ENCODE results near the gene PRDM13. TPM values are rescaled to one million over a fixed set of nuclear protein-coding genes. Genes with fewer than 3 reads are reported as not detected.

The PRDM13 gene
- total RNA-seq, 2 experiments from 2014 or later: not detected

- H3K4me1 Mint-ChIP-seq (ENCODE audit: low read depth): peaks cover 35% of the 10 kb centered on the region
Measured at GRCh38 chr6:99605074-99605734, 1.4 kb upstream of the PRDM13 start.

DNA sequence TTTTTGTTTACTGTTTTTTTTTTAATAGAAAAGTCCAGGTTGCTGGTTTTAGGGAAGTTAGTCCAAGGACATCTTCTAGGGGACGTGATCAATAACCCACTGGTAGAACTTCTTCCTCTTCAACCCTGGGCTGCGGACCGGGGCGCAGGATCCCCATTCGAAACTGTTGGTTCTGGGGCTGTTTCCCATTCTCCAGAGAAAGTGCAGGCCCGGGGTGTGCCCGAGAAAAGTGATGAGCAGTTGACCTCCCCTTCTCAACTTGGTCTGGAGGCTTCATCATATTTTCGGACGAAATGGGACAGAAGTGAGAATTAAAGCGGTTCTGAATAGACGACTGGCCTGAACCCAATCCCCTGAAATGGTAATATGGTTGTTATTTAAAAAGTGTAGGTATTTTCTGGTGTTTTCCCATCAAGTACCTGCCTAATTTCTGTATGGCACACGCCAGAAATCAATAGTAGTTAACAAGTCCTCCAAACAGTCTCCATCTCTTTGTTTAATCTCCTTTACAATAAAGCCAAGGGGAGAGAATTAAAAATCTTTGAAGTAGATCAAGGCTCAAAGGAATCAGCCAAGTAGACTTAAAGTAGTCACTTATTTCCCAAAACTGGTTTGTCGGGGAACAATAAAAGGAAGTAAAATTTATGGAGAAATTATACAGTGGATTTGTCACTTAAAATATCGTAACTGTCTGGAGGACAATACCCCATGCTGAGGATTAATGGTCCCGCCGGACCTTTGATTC, 550 bp upstream of the PRDM13 start:
- no peaks in the 10 kb centered on the region for H3K9me3 Mint-ChIP-seq (ENCODE audit: insufficient read depth)
- ChIA-PET CTCF (interaction anchor here (0.7 to 1.0 kb wide), 3 partner anchors 18 to 92 kb away, joined by 3 to 6 read pairs (median 3); no protein-coding TSS in a partner anchor), POLR2A (no interaction called here)
- peaks cover 80% of the 10 kb centered on the region for H3K27me3 Mint-ChIP-seq (ENCODE audit: low read depth)
- H3K4me1 Mint-ChIP-seq (ENCODE audit: low read depth): peaks cover 44% of the 10 kb centered on the region
- H3K36me3 Mint-ChIP-seq (ENCODE audit: low read depth): peaks cover 5% of the 10 kb centered on the region
- no peak for ATAC-seq
- no peak overlapping the region for H3K4me3 Mint-ChIP-seq
- DNase-seq: no peak
- peak overlapping the region; percentile 16 for H3K27ac Mint-ChIP-seq

More at GRCh38 chr6:99605074-99605734, 1.4 kb upstream of the PRDM13 start:
- DNase-seq: no peak
- H3K4me3 Mint-ChIP-seq: no peak overlapping the region
- no peak for ATAC-seq
- H3K27me3 Mint-ChIP-seq (ENCODE audit: low read depth): peaks cover 79% of the 10 kb centered on the region
- CTCF ChIA-PET: interaction anchor here (0.7 to 1.0 kb wide), 3 partner anchors 17 to 91 kb away, joined by 3 to 6 read pairs (median 3); no protein-coding TSS in a partner anchor
- POLR2A ChIA-PET: interaction anchor here (1.1 kb wide), 1 partner anchor 37 kb away, joined by 3 read pairs; the partner anchor contains the start of gene CCNC
- H3K27ac Mint-ChIP-seq: no peak overlapping the region
- H3K9me3 Mint-ChIP-seq (ENCODE audit: insufficient read depth): no peaks in the 10 kb centered on the region
- peaks cover 5% of the 10 kb centered on the region for H3K36me3 Mint-ChIP-seq (ENCODE audit: low read depth)

DNA sequence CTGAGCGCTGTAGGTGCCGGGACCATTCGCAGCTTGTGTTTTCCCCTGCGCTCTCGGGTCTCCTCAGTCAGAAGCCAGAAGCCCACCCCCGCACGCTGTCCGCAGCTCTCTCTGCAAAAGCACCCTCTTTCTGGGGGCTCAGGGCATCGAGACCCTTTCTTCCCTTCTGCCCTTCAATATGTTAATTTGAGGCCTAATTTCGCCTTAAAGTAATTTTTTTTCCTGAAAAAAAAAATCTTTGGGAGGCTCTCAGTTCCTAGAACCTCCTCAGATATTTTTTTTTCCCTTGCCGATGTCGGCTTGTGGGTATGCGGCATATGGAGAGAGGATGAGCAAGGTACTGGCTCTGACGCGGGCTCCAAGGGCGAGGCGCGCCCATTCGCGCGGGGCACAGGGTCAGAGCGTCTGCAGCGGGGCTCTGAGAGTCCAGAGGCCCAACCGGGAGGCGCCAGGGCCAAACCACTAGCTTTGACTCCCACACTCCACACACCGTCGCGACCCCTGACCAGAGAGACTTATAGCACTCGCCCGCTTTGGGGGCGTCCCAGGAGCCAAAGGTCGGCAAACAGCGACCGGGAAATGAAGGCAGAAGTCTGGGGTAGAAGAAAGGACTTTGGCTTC, 893 bp downstream of the PRDM13 start:
- CTCF ChIA-PET: interaction anchor here (1.0 to 1.8 kb wide), 3 partner anchors 19 to 852 kb away, joined by 3 to 4 read pairs (median 3); no protein-coding TSS in a partner anchor
- H3K9me3 Mint-ChIP-seq (ENCODE audit: insufficient read depth): no peaks in the 10 kb centered on the region
- no peak for DNase-seq
- peaks cover 48% of the 10 kb centered on the region for H3K4me1 Mint-ChIP-seq (ENCODE audit: low read depth)
- H3K27me3 Mint-ChIP-seq (ENCODE audit: low read depth): peaks cover 84% of the 10 kb centered on the region
- ATAC-seq: no peak
- peak overlapping the region; percentile 15 for H3K4me3 Mint-ChIP-seq
- POLR2A ChIA-PET: no interaction called here
- H3K27ac Mint-ChIP-seq: no peak overlapping the region
- peaks cover 5% of the 10 kb centered on the region for H3K36me3 Mint-ChIP-seq (ENCODE audit: low read depth)

DNA sequence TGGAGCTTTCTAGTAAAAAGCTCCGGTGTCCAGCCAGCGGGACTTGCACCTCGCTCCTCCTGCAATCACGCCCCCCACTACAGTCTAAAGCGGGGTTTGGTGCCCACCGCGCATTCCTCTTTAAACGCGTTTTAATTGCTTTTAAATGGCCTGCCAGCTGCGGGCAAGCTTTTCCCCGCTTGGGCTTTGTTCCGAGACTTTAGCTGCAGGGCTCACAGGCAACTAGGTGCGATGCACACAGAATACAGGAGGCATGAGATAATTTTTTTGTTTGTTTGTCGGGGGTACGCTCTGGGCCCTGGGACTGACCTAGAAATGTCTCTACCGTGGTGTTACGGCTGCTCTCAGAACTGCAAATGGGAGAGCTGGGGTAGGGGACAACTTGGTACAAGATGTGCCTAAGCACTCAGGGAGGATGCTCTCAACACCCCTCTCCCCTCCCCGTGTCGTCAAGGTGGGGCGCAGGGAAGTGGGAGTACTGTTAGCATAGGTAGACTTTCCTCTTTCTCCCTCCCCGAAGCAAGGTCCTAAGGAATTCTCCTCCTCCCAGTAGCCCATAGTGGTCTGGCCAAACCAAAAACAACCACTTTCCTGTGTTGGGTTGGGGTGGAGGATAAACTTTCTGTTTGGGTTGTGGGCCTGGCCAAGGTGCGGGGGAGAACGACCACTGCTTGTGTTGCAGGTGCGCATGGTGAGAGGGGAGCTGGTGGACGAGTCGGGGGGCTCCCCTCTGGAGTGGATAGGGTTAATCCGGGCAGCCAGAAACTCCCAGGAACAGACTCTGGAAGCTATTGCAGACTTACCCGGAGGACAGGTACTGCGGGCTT, 1.6 kb downstream of the PRDM13 start:
- Mint-ChIP-seq H3K27me3 (ENCODE audit: low read depth) (peaks cover 84% of the 10 kb centered on the region), H3K4me3 (no peak overlapping the region), H3K9me3 (ENCODE audit: insufficient read depth) (no peaks in the 10 kb centered on the region), H3K27ac (no peak overlapping the region), H3K36me3 (ENCODE audit: low read depth) (peaks cover 5% of the 10 kb centered on the region), H3K4me1 (ENCODE audit: low read depth) (peaks cover 42% of the 10 kb centered on the region)
- ChIA-PET POLR2A (no interaction called here), CTCF (interaction anchor here (1.2 to 1.8 kb wide), 3 partner anchors 18 to 852 kb away, joined by 3 to 6 read pairs (median 4); no protein-coding TSS in a partner anchor)
- ATAC-seq: no peak
- no peak for DNase-seq

DNA sequence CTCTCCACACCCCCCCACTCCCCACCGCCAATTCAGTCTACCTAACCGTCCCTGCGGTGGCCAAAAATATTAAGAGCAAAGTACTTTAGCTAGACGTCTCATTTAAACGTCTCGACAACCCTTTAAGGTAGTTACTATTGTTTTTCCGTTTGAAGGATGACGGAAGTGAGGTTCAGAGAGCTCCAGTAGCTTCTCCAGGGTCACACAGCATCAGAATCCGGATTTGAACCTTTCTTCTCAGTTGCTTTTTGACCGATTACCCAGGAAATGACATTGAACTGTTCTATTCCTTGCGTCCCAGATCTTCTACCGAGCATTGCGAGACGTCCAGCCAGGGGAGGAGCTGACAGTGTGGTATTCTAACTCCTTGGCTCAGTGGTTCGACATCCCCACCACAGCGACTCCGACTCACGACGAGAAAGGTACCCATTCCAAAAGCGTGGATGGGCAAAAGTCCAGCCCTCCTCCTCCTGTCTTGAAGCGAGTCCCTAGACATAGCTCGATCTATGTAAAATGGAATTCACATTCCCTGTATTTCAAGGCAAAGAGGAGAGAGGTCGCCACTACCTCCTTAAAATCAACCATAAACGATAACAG, 2.4 kb downstream of the PRDM13 start:
- H3K9me3 Mint-ChIP-seq (ENCODE audit: insufficient read depth): no peaks in the 10 kb centered on the region
- ChIA-PET CTCF (interaction anchor here (1.2 to 1.4 kb wide), 2 partner anchors 19 to 851 kb away, joined by 3 to 6 read pairs; no protein-coding TSS in a partner anchor), POLR2A (no interaction called here)
- ATAC-seq (no peak), DNase-seq (no peak)
- H3K27ac Mint-ChIP-seq: no peak overlapping the region
- no peak overlapping the region for H3K4me3 Mint-ChIP-seq
- H3K4me1 Mint-ChIP-seq (ENCODE audit: low read depth): peaks cover 35% of the 10 kb centered on the region
- H3K36me3 Mint-ChIP-seq (ENCODE audit: low read depth): peaks cover 5% of the 10 kb centered on the region
- peaks cover 78% of the 10 kb centered on the region for H3K27me3 Mint-ChIP-seq (ENCODE audit: low read depth)

DNA sequence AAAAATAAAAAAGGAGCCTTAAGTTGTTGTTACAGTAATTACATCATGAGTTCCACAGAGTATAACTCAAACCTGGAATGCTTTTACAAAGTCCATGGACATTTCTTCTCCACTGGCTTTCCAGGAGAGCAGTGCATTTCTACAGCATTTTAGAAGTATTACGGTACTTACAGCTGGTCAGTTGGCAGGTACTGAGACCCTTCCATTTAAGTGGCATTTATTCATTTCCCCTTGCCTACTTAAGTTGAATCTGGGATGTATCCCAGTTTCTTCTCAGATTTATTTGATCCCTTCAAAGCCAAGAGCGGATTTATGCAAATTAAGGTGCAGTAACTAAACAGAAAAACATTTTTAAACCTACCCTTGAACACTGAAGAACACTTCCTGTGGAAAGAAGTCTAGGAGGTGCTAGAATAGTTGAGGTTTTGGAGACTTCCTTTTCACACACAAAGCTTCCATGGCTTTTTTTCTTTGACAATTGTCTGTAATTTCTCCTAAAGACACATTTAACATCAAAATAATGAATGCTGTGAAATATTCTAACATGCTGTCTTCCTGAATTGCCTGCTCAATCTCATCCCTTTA, 3.4 kb downstream of the PRDM13 start:
- POLR2A ChIA-PET: no interaction called here
- CTCF ChIA-PET: interaction anchor here (2.3 to 2.9 kb wide), 2 partner anchors 8 to 21 kb away, joined by 10 to 15 read pairs; no protein-coding TSS in a partner anchor
- DNase-seq (no peak), ATAC-seq (no peak)
- Mint-ChIP-seq H3K4me3 (no peak overlapping the region), H3K4me1 (ENCODE audit: low read depth) (peaks cover 34% of the 10 kb centered on the region), H3K36me3 (ENCODE audit: low read depth) (peaks cover 7% of the 10 kb centered on the region), H3K9me3 (ENCODE audit: insufficient read depth) (no peaks in the 10 kb centered on the region), H3K27ac (no peak overlapping the region), H3K27me3 (ENCODE audit: low read depth) (peaks cover 76% of the 10 kb centered on the region)

DNA sequence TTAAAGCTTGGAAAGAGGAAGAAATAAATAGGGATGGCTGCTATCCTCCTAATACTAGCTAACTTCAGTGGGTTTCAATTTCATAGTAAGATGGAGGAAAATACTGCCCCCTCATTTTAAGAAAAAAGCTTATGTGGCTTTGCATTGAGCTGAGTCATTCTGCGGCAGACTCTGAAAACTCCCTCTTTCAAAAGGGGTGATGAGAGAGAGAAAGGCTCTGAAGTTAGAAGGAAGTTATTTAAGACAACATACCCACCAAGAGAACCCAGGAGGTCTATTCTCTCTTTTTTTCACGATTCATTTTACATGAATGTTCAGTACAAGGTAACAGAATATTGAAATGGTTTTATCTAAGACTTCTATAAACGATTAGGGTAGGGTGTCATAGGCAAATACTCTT, 4.5 kb downstream of the PRDM13 start:
- H3K27ac Mint-ChIP-seq: no peak overlapping the region
- peaks cover 6% of the 10 kb centered on the region for H3K36me3 Mint-ChIP-seq (ENCODE audit: low read depth)
- peaks cover 35% of the 10 kb centered on the region for H3K4me1 Mint-ChIP-seq (ENCODE audit: low read depth)
- H3K27me3 Mint-ChIP-seq (ENCODE audit: low read depth): peaks cover 76% of the 10 kb centered on the region
- DNase-seq (no peak), ATAC-seq (no peak)
- H3K4me3 Mint-ChIP-seq: no peak overlapping the region
- ChIA-PET CTCF (interaction anchor here (1.0 to 2.9 kb wide), 4 partner anchors 9 to 849 kb away, joined by 3 to 15 read pairs (median 6); no protein-coding TSS in a partner anchor), POLR2A (no interaction called here)
- H3K9me3 Mint-ChIP-seq (ENCODE audit: insufficient read depth): no peaks in the 10 kb centered on the region

DNA sequence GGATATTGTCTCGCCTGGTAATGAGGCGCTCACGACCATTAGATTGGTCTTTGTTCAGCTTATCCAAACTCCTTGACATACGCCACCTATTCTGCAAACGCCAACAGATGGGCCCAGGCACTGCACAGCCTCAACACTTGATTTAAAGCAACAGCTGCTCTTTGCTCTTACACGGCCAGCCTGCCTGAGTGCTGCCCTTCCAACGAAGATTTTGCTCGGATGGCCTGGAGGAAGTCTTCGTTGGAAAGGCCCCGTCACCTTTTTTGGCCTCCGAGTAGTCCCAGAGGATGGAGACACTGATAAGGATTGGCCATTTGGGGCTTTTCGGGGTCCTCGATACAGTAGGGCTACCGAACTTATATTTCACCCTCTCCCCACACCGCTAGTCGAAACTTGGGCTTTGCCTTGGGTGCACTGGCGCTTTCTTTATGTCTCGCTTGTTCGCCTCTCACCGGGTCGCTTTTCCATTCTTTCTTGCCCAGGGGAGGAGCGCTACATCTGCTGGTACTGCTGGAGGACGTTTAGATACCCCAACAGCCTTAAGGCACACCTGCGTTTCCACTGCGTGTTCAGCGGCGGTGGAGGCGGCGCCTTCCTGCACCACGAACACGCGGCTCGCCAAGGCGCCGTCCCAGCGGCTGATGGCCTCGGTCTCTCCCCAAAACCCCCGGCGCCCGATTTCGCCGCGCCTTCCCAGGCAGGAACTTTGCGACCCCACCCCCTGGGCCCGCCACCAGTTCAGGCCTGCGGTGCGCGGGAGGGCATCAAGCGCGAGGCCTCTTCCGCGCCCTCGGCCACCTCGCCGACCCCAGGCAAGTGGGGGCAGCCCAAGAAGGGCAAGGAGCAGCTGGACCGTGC, 6.1 kb downstream of the PRDM13 start:
- H3K27ac Mint-ChIP-seq: no peak overlapping the region
- CTCF ChIA-PET: interaction anchor here (0.8 to 2.9 kb wide), 2 partner anchors 24 to 93 kb away, joined by 4 to 15 read pairs; no protein-coding TSS in a partner anchor
- DNase-seq (no peak), ATAC-seq (no peak)
- POLR2A ChIA-PET: interaction anchor here (1.1 kb wide), 1 partner anchor 44 kb away, joined by 3 read pairs; the partner anchor contains the start of gene CCNC
- peaks cover 4% of the 10 kb centered on the region for H3K36me3 Mint-ChIP-seq (ENCODE audit: low read depth)
- peaks cover 35% of the 10 kb centered on the region for H3K4me1 Mint-ChIP-seq (ENCODE audit: low read depth)
- peaks cover 74% of the 10 kb centered on the region for H3K27me3 Mint-ChIP-seq (ENCODE audit: low read depth)
- no peak overlapping the region for H3K4me3 Mint-ChIP-seq
- H3K9me3 Mint-ChIP-seq (ENCODE audit: insufficient read depth): no peaks in the 10 kb centered on the region

DNA sequence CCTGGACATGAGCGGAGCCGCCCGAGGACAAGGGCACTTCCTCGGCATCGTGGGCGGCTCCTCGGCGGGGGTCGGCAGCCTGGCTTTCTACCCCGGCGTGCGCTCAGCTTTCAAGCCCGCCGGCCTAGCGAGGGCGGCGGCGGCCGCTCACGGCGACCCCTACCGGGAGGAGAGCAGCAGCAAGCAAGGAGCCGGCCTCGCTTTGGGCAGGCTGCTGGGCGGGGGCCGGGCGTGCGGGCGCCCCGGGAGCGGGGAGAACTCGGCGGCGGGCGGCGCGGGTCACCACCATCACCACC, 6.7 kb downstream of the PRDM13 start:
- POLR2A ChIA-PET: interaction anchor here (1.1 kb wide), 1 partner anchor 45 kb away, joined by 3 read pairs; the partner anchor contains the start of gene CCNC
- peak overlapping the region; percentile 70 for H3K4me3 Mint-ChIP-seq
- peaks cover 35% of the 10 kb centered on the region for H3K4me1 Mint-ChIP-seq (ENCODE audit: low read depth)

More for the DNA sequence above, 6.7 kb downstream of the PRDM13 start:
- H3K9me3 Mint-ChIP-seq (ENCODE audit: insufficient read depth): peaks cover 3% of the 10 kb centered on the region
- peaks cover 5% of the 10 kb centered on the region for H3K36me3 Mint-ChIP-seq (ENCODE audit: low read depth)
- H3K27me3 Mint-ChIP-seq (ENCODE audit: low read depth): peaks cover 75% of the 10 kb centered on the region
- DNase-seq (no peak), ATAC-seq (peak; percentile 60)
- H3K27ac Mint-ChIP-seq: no peak overlapping the region
- CTCF ChIA-PET: no interaction called here

Data from activated CD8-positive, alpha-beta T cell treated with anti-CD3 and anti-CD28 coated beads, Interleukin-2, amount 10 ng/mL, durations not matched to agents 7 days and 5 days (primary cell).